ENCODE measurements around the gene CENATAC.
A peak's percentile ranks its signal among the peaks of the same experiment; 100 is the strongest.
"Not testable (repeated sequence)": the region's sequence is repeated elsewhere in the genome, so short reads cannot be mapped to it uniquely, and the experiment has no call there.

CENATAC gene, protein sequence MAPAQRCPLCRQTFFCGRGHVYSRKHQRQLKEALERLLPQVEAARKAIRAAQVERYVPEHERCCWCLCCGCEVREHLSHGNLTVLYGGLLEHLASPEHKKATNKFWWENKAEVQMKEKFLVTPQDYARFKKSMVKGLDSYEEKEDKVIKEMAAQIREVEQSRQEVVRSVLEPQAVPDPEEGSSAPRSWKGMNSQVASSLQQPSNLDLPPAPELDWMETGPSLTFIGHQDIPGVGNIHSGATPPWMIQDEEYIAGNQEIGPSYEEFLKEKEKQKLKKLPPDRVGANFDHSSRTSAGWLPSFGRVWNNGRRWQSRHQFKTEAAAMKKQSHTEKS

DNA sequence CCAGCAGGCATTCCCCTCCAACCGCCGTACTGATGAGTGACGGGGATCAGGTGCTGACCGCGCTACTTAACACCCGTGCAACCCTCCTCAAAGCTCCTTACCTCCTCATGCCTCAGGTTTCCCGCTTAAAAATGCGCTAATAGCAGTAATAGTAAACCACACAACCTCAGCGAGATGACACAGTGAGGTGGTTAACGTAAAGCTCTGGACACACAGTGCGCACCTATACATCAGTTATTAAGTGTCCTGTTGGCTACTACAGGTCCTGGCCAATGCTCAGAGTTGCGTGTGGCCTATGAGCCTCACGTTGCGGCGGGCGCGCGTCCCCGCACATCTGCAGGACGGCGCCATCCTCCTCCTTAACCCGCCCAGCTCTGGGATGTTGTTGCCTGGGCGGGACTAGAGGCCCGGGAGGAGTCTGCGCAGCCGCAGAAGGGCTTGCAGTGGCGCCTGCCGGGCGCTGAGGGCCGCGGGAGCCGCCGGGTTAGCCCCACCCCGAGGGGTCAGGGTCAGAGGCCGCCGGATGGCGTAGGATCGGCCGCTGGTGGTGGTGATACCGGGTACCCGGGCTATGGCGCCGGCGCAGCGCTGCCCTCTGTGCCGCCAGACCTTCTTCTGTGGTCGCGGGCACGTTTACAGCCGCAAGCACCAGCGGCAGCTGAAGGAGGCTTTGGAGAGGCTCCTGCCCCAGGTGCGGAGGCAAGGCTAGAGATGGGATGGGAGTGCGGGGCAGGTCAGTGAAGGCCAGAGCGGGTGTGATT lies at the start of gene CENATAC:
Gene CENATAC (plus strand): TSS at position 512 of the 761 bp plus-strand sequence. CDS start 60 bp downstream, at position 572.
- peak; percentile 79 for DNase-seq (ENCODE audit: low read depth)

- DNase-seq (ENCODE audit: low read depth): peak; percentile 40
Observed at GRCh38 chr11:118953265-118953664, 44.7 kb upstream of the CENATAC start.

DNA sequence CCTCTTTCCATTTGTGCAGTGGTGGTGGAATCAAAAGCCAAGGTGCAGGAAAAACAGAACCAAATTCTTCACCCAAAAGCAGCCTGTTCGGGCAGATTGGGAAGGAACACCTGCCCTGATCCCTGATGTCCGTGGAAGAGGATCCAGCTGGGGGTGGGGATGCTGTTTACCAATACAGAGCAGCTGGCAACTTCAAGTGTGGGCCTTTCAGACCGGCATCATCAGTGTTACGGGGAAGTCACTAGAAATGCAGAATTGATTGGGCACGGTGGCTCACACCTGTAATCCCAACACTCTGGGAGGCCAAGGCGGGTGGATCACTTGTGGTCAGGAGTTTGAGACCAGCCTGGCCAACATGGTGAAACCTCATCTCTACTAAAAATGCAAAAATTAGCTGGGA lies 44.0 kb upstream of the CENATAC start:
- not testable (repeated sequence) for DNase-seq (ENCODE audit: low read depth)

GRCh38 chr11:118956094-118956846 lies 41.7 kb upstream of the CENATAC start, which contains the start of gene UPK2:
Gene UPK2, plus strand, starts transcription at chr11:118956298. Its CDS starts 53 bp downstream, at chr11:118956351.
- peak; percentile 67 for DNase-seq (ENCODE audit: low read depth)

DNA sequence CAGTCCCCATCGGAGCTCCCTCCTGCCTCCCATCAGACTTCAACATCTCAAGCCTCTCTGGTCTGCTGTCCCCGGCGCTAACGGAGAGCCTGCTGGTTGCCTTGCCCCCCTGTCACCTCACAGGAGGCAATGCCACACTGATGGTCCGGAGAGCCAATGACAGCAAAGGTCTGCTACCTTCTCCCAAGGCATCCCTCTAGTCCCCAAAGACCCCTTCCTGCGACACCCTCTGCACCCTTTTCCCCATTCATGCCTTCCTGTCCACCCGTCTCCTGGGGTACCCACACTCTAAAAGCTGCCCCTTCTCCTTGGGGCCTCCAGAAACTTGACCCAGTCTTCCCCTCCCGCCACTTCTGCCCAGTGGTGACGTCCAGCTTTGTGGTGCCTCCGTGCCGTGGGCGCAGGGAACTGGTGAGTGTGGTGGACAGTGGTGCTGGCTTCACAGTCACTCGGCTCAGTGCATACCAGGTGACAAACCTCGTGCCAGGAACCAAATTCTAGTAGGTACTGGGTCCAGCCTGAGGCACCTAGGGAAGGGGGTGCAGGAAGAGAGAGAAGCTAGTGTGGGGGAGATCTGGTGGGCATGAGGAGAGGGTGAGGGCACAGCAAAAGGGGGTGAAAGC lies 41.0 kb upstream of the CENATAC start:
- DNase-seq (ENCODE audit: low read depth): no peak

- DNase-seq (ENCODE audit: low read depth): no peak
Observed at GRCh38 chr11:118957549-118957948, 40.4 kb upstream of the CENATAC start.

DNA sequence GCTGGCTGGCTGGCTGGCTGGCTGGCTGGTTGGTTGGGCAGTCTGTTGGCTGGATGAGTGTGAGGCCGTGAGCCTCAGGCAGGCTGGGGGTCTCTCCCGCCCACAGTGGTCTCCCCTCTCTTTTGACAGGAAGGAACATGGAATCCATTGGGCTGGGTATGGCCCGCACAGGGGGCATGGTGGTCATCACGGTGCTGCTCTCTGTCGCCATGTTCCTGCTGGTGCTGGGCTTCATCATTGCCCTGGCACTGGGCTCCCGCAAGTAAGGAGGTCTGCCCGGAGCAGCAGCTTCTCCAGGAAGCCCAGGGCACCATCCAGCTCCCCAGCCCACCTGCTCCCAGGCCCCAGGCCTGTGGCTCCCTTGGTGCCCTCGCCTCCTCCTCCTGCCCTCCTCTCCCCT lies 40.0 kb upstream of the CENATAC start:
- no peak for DNase-seq (ENCODE audit: low read depth)

GRCh38 chr11:118958577-118958976 lies 39.4 kb upstream of the CENATAC start:
- no peak for DNase-seq (ENCODE audit: low read depth)

GRCh38 chr11:118961189-118961588 lies 36.7 kb upstream of the CENATAC start:
- no peak for DNase-seq (ENCODE audit: low read depth)

DNA sequence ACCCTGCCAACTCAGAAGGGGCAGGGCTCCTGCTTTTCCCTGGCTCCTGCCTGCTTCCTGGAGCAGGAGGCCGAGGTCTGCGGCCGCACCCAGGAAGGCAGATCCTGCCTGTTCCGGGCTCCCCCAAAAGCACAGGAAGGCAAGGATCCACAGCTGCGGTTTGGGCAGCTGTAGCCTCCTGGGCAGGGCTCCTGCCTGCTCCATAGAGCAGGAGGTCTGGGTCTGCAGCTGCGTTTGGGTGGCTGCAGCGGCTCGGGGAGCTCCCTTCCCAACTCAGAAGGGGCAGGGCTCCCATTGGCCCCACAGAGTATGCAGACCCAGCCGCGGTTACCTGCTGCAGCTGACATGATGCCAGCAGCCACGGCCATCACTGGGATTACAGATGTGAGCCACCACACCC lies 36.3 kb upstream of the CENATAC start:
- no peak for DNase-seq (ENCODE audit: low read depth)

DNA sequence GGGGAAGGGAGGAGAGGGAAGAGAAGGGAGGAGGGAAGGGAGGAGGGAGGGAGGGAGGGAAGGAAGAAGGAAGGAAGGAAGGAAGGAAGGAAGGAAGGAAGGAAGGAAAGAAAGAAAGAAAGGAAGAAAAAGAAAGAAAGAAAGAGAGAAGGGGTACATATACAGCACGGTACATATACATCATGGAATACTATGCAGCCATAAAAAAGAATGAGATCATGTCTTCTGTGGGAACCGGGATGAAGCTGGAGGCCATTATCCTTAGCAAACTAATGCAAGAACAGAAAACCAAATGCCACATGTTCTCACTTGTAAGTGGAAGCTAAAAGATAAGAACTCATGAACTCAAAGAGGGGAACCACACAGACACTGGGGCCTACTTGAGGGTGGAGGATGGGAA lies 28.4 kb upstream of the CENATAC start:
- not testable (repeated sequence) for DNase-seq (ENCODE audit: low read depth)

DNA sequence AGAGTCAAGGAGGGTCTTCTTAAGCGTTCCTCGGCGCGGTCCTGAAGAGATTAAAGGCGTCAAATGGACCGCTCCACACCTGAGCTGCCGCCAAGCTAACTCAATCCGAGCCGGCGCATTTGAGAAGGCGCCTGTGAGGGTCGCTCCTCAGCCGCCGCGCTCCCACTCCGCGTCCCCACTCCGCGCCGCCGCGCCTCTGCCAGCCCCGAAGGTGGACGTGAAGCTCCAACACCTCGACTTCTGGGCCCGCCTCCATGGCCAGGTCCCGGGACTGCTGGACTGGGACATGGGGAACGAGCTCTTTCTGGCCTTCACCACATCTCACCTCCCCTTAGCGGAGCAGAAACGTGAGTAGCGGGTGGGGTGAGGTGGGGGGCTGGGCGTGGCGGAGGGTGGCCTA lies 26.3 kb upstream of the CENATAC start, which contains the start of gene FOXR1:
Gene FOXR1 (plus strand): TSS at position 116 of the 400 bp plus-strand sequence. CDS start 171 bp downstream, at position 287.
- no peak for DNase-seq (ENCODE audit: low read depth)

DNA sequence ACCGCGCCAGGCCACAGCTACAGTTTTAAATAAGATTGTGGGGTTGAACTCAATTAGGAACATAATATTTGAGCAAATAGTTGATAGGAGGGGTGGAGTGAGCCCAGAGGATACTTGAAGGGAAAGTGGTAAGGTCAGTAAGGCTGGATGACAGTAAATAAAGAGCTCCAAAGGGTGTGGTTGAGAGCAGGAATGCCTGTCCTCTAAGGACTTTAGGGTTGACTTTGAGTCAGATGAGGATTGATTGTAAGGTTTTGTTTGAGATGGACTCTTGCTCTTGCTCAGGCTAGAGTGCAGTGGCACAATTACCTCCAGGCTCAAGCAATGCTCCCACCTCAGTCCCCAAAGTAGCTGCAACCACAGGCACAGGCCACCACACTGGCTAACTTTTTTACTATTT lies 24.0 kb upstream of the CENATAC start:
- no peak for DNase-seq (ENCODE audit: low read depth)

- no peak for DNase-seq (ENCODE audit: low read depth)
Observed at GRCh38 chr11:118975771-118976709, 21.9 kb upstream of the CENATAC start.

- no peak for DNase-seq (ENCODE audit: low read depth)
Observed at GRCh38 chr11:118979434-118979833, 18.5 kb upstream of the CENATAC start.

GRCh38 chr11:118980191-118980881 lies 17.6 kb upstream of the CENATAC start:
- DNase-seq (ENCODE audit: low read depth): peak; percentile 45

DNA sequence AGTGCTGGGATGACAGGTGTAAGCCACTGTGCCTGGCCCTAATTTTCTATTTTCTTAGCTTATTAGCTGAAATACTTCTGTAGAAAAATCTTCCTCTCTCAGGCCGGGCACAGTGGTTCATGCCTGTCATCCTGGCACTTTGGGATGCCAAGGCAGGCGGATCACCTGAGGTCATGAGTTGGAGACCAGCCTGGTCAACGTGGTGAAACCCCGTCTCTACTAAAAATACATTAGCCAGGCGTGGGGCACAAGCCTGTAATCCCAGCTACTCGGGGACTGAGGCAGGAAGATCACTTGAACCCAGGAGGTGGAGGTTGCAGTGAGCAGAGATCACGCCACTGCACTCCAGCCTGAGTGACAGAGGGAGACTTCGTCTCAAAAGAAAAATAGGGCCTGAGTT lies 13.6 kb upstream of the CENATAC start:
- DNase-seq (ENCODE audit: low read depth): not testable (repeated sequence)

- DNase-seq (ENCODE audit: low read depth): no peak
Observed at GRCh38 chr11:118984825-118985224, 13.1 kb upstream of the CENATAC start.

DNA sequence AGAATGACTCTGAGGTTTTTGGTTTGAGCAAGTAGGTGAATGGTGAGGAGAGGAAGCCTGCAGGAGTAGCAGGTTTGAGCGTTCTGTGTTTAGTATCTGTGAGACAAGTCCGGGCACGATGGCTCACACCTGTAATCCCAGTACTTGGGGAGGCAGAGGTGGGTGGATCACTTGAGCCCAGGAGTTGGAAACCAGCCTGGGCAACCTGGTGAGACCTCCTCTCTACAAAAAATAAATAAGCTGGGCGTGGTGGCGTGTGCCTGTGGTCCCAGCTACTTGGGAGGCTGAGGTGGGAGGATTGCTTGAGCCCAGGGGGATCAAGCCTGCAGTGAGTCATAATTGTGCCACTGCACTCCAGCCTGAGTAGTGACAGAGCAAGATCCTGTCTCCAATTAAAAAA lies 9.7 kb upstream of the CENATAC start:
- DNase-seq (ENCODE audit: low read depth): no peak

- DNase-seq (ENCODE audit: low read depth): not testable (repeated sequence)
Observed at GRCh38 chr11:118991486-118992038, 6.4 kb upstream of the CENATAC start.

Measured in iris pigment epithelial cell (primary cell).